VCaP (cell line): ENCODE data around the gene PTCH1.

Experiments used
- H3K27ac ChIP-seq: fragments of 450-650 bp; 2 replicates; pipeline ENCODE4 v1.5.1; 2017
- CTCF ChIP-seq: fragments of 450-650 bp; conservative IDR thresholded peaks from 2 replicates; pipeline ENCODE4 v1.5.1; 2017; ENCODE audit warnings: mild to moderate bottlenecking, moderate library complexity

Gene PTCH1

GRCh38 chr9:95477885-95478284, 38.9 kb downstream of the PTCH1 start:
- TF ChIP-seq CTCF: no peak
- no peak overlapping the region for H3K27ac ChIP-seq

GRCh38 chr9:95477441-95477840, 39.3 kb downstream of the PTCH1 start:
- H3K27ac ChIP-seq: no peak overlapping the region
- TF ChIP-seq CTCF: no peak

GRCh38 chr9:95468791-95469190, 48.0 kb downstream of the PTCH1 start:
- no peak for TF ChIP-seq CTCF
- H3K27ac ChIP-seq: peak overlapping the region; percentile 81

GRCh38 chr9:95465115-95465514, 51.7 kb downstream of the PTCH1 start:
- TF ChIP-seq CTCF: no peak
- no peak overlapping the region for H3K27ac ChIP-seq

- TF ChIP-seq CTCF: no peak
- H3K27ac ChIP-seq: peak overlapping the region; percentile 73
These were observed 53.4 kb downstream of the PTCH1 start for GRCh38 chr9:95463148-95464060.

GRCh38 chr9:95462249-95463147, 54.3 kb downstream of the PTCH1 start:
- no peak for TF ChIP-seq CTCF
- H3K27ac ChIP-seq: peak overlapping the region; percentile 73

GRCh38 chr9:95461448-95462248, 55.1 kb downstream of the PTCH1 start:
- TF ChIP-seq CTCF: no peak
- peak overlapping the region; percentile 73 for H3K27ac ChIP-seq
